HG02759 (cell line): Measurements from ENCODE around the gene PDCD2.
"Not testable (repeated sequence)": the region's sequence is repeated elsewhere in the genome, so short reads cannot be mapped to it uniquely, and the experiment has no call there.

Experiments used
- ATAC-seq: cut with Tn5 transposase; IDR thresholded peaks from one replicate; pipeline ENCODE4 v1.9.1; 2021; ENCODE audit warnings: mild to moderate bottlenecking, moderate library complexity; ENCODE audit not compliant: unreplicated experiment

PDCD2 gene

GRCh38 chr6:170584181-170584953 is at the start of gene PDCD2:
Gene PDCD2 (minus strand): TSS chr6:170584637. CDS start chr6:170584581, 56 bp downstream.
- ATAC-seq, result peak; percentile 98

GRCh38 chr6:170616020-170616554 is 31.6 kb upstream of the PDCD2 start:
- not testable (repeated sequence) for ATAC-seq

- ATAC-seq, result peak; percentile 92
Measured at GRCh38 chr6:170612256-170612804, 27.9 kb upstream of the PDCD2 start.

GRCh38 chr6:170609225-170609624 is 24.8 kb upstream of the PDCD2 start:
- not testable (repeated sequence) for ATAC-seq

GRCh38 chr6:170605574-170606259 is 21.3 kb upstream of the PDCD2 start:
- ATAC-seq, result no peak

GRCh38 chr6:170597278-170597677 is 12.8 kb upstream of the PDCD2 start:
- ATAC-seq, result no peak

GRCh38 chr6:170596426-170596825 is 12.0 kb upstream of the PDCD2 start:
- ATAC-seq, result no peak

GRCh38 chr6:170590725-170591124 is 6.3 kb upstream of the PDCD2 start:
- ATAC-seq, result no peak

GRCh38 chr6:170584954-170585498 is 589 bp upstream of the PDCD2 start:
- peak; percentile 31 for ATAC-seq

- ATAC-seq, result no peak
Measured at GRCh38 chr6:170583756-170584180, 669 bp downstream of the PDCD2 start.

- ATAC-seq, result no peak
Measured at GRCh38 chr6:170578909-170579308, 5.5 kb downstream of the PDCD2 start.

- ATAC-seq, result no peak
Measured at GRCh38 chr6:170575250-170575649, 9.2 kb downstream of the PDCD2 start.

- no peak for ATAC-seq
Measured at GRCh38 chr6:170572704-170573466, 11.6 kb downstream of the PDCD2 start.

GRCh38 chr6:170564936-170565530 is 19.4 kb downstream of the PDCD2 start:
- ATAC-seq, result no peak

- ATAC-seq, result no peak
Measured at GRCh38 chr6:170561555-170561954, 22.9 kb downstream of the PDCD2 start.

- ATAC-seq, result no peak
Measured at GRCh38 chr6:170555305-170555704, 29.1 kb downstream of the PDCD2 start.

- ATAC-seq, result no peak
Measured at GRCh38 chr6:170554796-170555137, 29.7 kb downstream of the PDCD2 start.

GRCh38 chr6:170554013-170554795 is 30.2 kb downstream of the PDCD2 start, which contains the start of gene TBP:
Gene TBP (plus strand): TSS chr6:170554369. CDS start chr6:170557030, 2,661 bp downstream.
- peak; percentile 92 for ATAC-seq

GRCh38 chr6:170553534-170554012 is 30.9 kb downstream of the PDCD2 start:
- peak; percentile 36 for ATAC-seq
